ENCODE results near the gene MTMR11. TPM values are rescaled to one million over a fixed set of nuclear protein-coding genes. Genes with fewer than 3 reads are reported as not detected.

MTMR11 gene
- total RNA-seq, 2 donors from 2014 or later: 4.7 to 6.6 TPM

- Mint-ChIP-seq H3K9me3 (no peaks in the 10 kb centered on the region), H3K4me3 (no peak overlapping the region), H3K36me3 (ENCODE audit: low read depth) (peaks cover 19% of the 10 kb centered on the region), H3K27ac (peak overlapping the region; percentile 61), H3K27me3 (ENCODE audit: insufficient read depth) (peaks cover 4% of the 10 kb centered on the region), H3K4me1 (peaks cover 19% of the 10 kb centered on the region)
- no peak for DNase-seq
- no peaks in the 10 kb centered on the region for H3K9me3 ChIP-seq (ENCODE audit: control insufficient read depth, low read length)
- no peak overlapping the region for H3K27ac ChIP-seq (ENCODE audit: low read depth, low read length)
- H3K9ac ChIP-seq (ENCODE audit: extremely low read depth, low read length, poor library complexity, severe bottlenecking): no peak overlapping the region
- no peak overlapping the region for H3K4me3 ChIP-seq (ENCODE audit: low read length)
- peaks cover 6% of the 10 kb centered on the region for H3K4me1 ChIP-seq (ENCODE audit: control insufficient read depth, insufficient read depth, low read length)
- no peaks in the 10 kb centered on the region for H3K27me3 ChIP-seq (ENCODE audit: control insufficient read depth, insufficient read depth, low read length, poor library complexity, severe bottlenecking)
- 90 to 100% methylated on average over 2 of the region's 2 CpGs for whole genome bisulfite sequencing, 2 experiments (ENCODE audit: insufficient coverage in 1 of 2, insufficient read length in 1 of 2)
- no peak for TF ChIP-seq CTCF (conservative IDR thresholded peaks at IDR 0.05)
- peaks cover 20% of the 10 kb centered on the region for H3K36me3 ChIP-seq (ENCODE audit: control insufficient read depth, insufficient read depth, low read length)
Observed at GRCh38 chr1:149929856-149930255, 6.8 kb downstream of the MTMR11 start.

- Mint-ChIP-seq H3K9me3 (no peaks in the 10 kb centered on the region), H3K27ac (peak overlapping the region; percentile 99), H3K27me3 (ENCODE audit: insufficient read depth) (peaks cover 4% of the 10 kb centered on the region), H3K4me3 (peak overlapping the region; percentile 86), H3K36me3 (ENCODE audit: low read depth) (peaks cover 32% of the 10 kb centered on the region), H3K4me1 (peaks cover 19% of the 10 kb centered on the region)
- Histone ChIP-seq H3K4me1 (ENCODE audit: control insufficient read depth, insufficient read depth, low read length) (peaks cover 6% of the 10 kb centered on the region), H3K4me3 (ENCODE audit: low read length) (peak overlapping the region; percentile 99), H3K9me3 (ENCODE audit: control insufficient read depth, low read length) (no peaks in the 10 kb centered on the region), H3K27ac (ENCODE audit: low read depth, low read length) (peak overlapping the region; percentile 92), H3K9ac (ENCODE audit: extremely low read depth, low read length, poor library complexity, severe bottlenecking) (peak overlapping the region; percentile 99), H3K36me3 (ENCODE audit: control insufficient read depth, insufficient read depth, low read length) (peaks cover 35% of the 10 kb centered on the region), H3K27me3 (ENCODE audit: control insufficient read depth, insufficient read depth, low read length, poor library complexity, severe bottlenecking) (no peaks in the 10 kb centered on the region)
- TF ChIP-seq CTCF (conservative IDR thresholded peaks at IDR 0.05): no peak
- 17% methylated on average over 1 of the region's 1 CpG; no CpG with 5 or more reads in 1 of the 2 experiments for WGBS, 2 experiments (ENCODE audit: insufficient coverage in 1 of 2, insufficient read length in 1 of 2)
- no peak for DNase-seq
Observed at GRCh38 chr1:149928401-149928724, 8.3 kb downstream of the MTMR11 start.

- Histone ChIP-seq H3K9ac (ENCODE audit: extremely low read depth, low read length, poor library complexity, severe bottlenecking) (peak within 1 kb of the TSS; percentile 99), H3K4me1 (ENCODE audit: control insufficient read depth, insufficient read depth, low read length) (peaks cover 6% of the 10 kb centered on the region), H3K27ac (ENCODE audit: low read depth, low read length) (peak within 1 kb of the TSS; percentile 92), H3K27me3 (ENCODE audit: control insufficient read depth, insufficient read depth, low read length, poor library complexity, severe bottlenecking) (no peaks in the 10 kb centered on the region), H3K9me3 (ENCODE audit: control insufficient read depth, low read length) (no peaks in the 10 kb centered on the region), H3K4me3 (ENCODE audit: low read length) (peak within 1 kb of the TSS; percentile 99), H3K36me3 (ENCODE audit: control insufficient read depth, insufficient read depth, low read length) (peaks cover 41% of the 10 kb centered on the region)
- DNase-seq: peak; percentile 97
- H3K4me3 Mint-ChIP-seq: peak within 1 kb of the TSS; percentile 86
- H3K4me1 Mint-ChIP-seq: peaks cover 19% of the 10 kb centered on the region
- WGBS, 2 experiments (ENCODE audit: insufficient coverage in 1 of 2, insufficient read length in 1 of 2): 0 to 1% methylated on average over 33 to 47 of the region's 47 CpGs
- peaks cover 38% of the 10 kb centered on the region for H3K36me3 Mint-ChIP-seq (ENCODE audit: low read depth)
- no peaks in the 10 kb centered on the region for H3K9me3 Mint-ChIP-seq
- peak; percentile 31 for TF ChIP-seq CTCF (conservative IDR thresholded peaks at IDR 0.05)
- H3K27me3 Mint-ChIP-seq (ENCODE audit: insufficient read depth): peaks cover 4% of the 10 kb centered on the region
- peak within 1 kb of the TSS; percentile 99 for H3K27ac Mint-ChIP-seq
Observed at GRCh38 chr1:149927563-149928400, 8.9 kb downstream of the MTMR11 start, which contains the start of gene SF3B4. SF3B4 (minus strand) TSS chr1:149927803; CDS start chr1:149927759, 44 bp downstream.
